ENCODE measurements around the gene EXOC4. TPM values are rescaled to one million over a fixed set of nuclear protein-coding genes. Genes with fewer than 3 reads are reported as not detected.

Gene EXOC4
- total RNA-seq, 2 donors from 2014 or later: 106 to 115 TPM

DNA sequence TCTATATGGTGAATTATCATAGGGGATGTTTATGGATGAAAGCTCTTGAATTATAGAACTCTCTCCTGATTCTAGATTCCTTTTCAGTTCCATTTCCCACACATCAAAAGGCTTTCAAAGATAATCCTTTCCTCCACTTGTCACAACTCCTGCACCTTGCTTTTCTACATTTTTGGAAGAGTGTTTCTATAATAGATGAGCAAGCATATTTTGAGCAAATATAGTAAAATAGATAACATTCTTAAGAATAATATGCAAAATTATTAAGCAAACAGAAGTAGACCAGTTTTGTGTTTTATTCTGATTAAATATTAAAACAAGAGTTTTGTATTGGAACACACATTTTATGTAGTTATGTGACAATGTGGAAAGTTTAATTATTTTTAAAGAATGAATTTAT lies 340.7 kb downstream of the EXOC4 start:
- H3K27ac Mint-ChIP-seq: no peak overlapping the region
- H3K9ac ChIP-seq (ENCODE audit: extremely low read depth, low read length, poor library complexity, severe bottlenecking): no peak overlapping the region
- H3K27me3 Mint-ChIP-seq (ENCODE audit: insufficient read depth): no peaks in the 10 kb centered on the region
- no peaks in the 10 kb centered on the region for H3K27me3 ChIP-seq (ENCODE audit: control insufficient read depth, insufficient read depth, low read length, poor library complexity, severe bottlenecking)
- no peaks in the 10 kb centered on the region for H3K9me3 Mint-ChIP-seq
- DNase-seq: no peak
- no peaks in the 10 kb centered on the region for H3K36me3 ChIP-seq (ENCODE audit: control insufficient read depth, insufficient read depth, low read length)
- H3K9me3 ChIP-seq (ENCODE audit: control insufficient read depth, low read length): no peaks in the 10 kb centered on the region
- no peaks in the 10 kb centered on the region for H3K36me3 Mint-ChIP-seq (ENCODE audit: low read depth)
- no peaks in the 10 kb centered on the region for H3K4me1 ChIP-seq (ENCODE audit: control insufficient read depth, insufficient read depth, low read length)
- TF ChIP-seq, protein P1, sequence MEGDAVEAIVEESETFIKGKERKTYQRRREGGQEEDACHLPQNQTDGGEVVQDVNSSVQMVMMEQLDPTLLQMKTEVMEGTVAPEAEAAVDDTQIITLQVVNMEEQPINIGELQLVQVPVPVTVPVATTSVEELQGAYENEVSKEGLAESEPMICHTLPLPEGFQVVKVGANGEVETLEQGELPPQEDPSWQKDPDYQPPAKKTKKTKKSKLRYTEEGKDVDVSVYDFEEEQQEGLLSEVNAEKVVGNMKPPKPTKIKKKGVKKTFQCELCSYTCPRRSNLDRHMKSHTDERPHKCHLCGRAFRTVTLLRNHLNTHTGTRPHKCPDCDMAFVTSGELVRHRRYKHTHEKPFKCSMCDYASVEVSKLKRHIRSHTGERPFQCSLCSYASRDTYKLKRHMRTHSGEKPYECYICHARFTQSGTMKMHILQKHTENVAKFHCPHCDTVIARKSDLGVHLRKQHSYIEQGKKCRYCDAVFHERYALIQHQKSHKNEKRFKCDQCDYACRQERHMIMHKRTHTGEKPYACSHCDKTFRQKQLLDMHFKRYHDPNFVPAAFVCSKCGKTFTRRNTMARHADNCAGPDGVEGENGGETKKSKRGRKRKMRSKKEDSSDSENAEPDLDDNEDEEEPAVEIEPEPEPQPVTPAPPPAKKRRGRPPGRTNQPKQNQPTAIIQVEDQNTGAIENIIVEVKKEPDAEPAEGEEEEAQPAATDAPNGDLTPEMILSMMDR (conservative IDR thresholded peaks at IDR 0.05): no peak
- no peak overlapping the region for H3K4me3 ChIP-seq (ENCODE audit: low read length)
- H3K4me1 Mint-ChIP-seq: peaks cover 4% of the 10 kb centered on the region
- H3K4me3 Mint-ChIP-seq: no peak overlapping the region
- no peak overlapping the region for H3K27ac ChIP-seq (ENCODE audit: low read depth, low read length)

DNA sequence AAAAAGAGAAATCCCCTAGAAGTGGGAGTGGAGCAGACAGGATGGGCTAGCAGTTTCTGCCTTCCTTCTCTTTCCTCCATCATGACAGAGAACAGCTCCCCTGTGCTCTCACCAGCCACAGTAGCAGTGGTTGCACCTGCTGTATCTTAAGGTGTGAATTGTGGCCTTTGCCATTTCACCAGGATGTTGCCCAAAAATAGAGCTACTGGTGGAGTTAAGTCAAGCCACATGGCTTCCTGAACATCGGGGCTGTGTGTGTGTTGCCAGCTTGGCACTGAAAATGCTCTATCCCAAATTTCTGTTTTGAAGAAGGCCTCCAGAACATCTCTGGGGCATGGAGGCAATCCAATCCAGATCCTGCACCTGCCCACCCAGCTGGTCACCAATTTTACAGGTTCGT lies 348.7 kb downstream of the EXOC4 start:
- H3K27me3 ChIP-seq (ENCODE audit: control insufficient read depth, insufficient read depth, low read length, poor library complexity, severe bottlenecking): no peaks in the 10 kb centered on the region
- no peak overlapping the region for H3K4me3 ChIP-seq (ENCODE audit: low read length)
- Mint-ChIP-seq H3K27ac (no peak overlapping the region), H3K9me3 (no peaks in the 10 kb centered on the region), H3K4me1 (peaks cover 4% of the 10 kb centered on the region), H3K4me3 (no peak overlapping the region), H3K36me3 (ENCODE audit: low read depth) (no peaks in the 10 kb centered on the region), H3K27me3 (ENCODE audit: insufficient read depth) (no peaks in the 10 kb centered on the region)
- H3K4me1 ChIP-seq (ENCODE audit: control insufficient read depth, insufficient read depth, low read length): no peaks in the 10 kb centered on the region
- H3K9me3 ChIP-seq (ENCODE audit: control insufficient read depth, low read length): no peaks in the 10 kb centered on the region
- no peaks in the 10 kb centered on the region for H3K36me3 ChIP-seq (ENCODE audit: control insufficient read depth, insufficient read depth, low read length)
- H3K27ac ChIP-seq (ENCODE audit: low read depth, low read length): no peak overlapping the region
- no peak overlapping the region for H3K9ac ChIP-seq (ENCODE audit: extremely low read depth, low read length, poor library complexity, severe bottlenecking)
- TF ChIP-seq, protein P1 (conservative IDR thresholded peaks at IDR 0.05): no peak
- WGBS, 2 experiments (ENCODE audit: insufficient coverage in 1 of 2, insufficient read length in 1 of 2): 88% methylated on average over 2 of the region's 2 CpGs; no CpG with 5 or more reads in 1 of the 2 experiments
- DNase-seq: no peak

DNA sequence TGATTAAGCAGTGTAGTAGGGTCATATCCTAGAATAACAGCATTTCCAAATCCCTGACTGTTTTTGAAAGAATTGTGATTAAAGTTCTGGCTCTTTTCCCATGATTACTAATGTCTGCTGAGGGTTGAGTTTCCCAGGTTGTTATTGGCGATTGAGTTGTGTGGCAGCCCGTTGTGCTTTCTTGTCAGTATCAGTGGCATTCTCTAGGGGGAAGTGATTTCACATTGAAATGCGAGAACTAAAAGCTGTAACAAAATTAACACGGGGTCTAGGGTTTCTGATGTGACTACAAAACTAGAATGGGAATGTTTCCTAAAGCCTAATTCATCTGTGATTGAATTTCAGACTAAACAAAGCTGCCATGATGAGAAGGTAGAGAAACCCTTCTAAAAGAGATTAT lies 349.4 kb downstream of the EXOC4 start:
- H3K9ac ChIP-seq (ENCODE audit: extremely low read depth, low read length, poor library complexity, severe bottlenecking): no peak overlapping the region
- no peaks in the 10 kb centered on the region for H3K9me3 ChIP-seq (ENCODE audit: control insufficient read depth, low read length)
- H3K36me3 ChIP-seq (ENCODE audit: control insufficient read depth, insufficient read depth, low read length): no peaks in the 10 kb centered on the region
- TF ChIP-seq, protein P1 (conservative IDR thresholded peaks at IDR 0.05): no peak
- no peak overlapping the region for H3K27ac ChIP-seq (ENCODE audit: low read depth, low read length)
- H3K4me1 ChIP-seq (ENCODE audit: control insufficient read depth, insufficient read depth, low read length): no peaks in the 10 kb centered on the region
- Mint-ChIP-seq H3K4me3 (no peak overlapping the region), H3K27me3 (ENCODE audit: insufficient read depth) (no peaks in the 10 kb centered on the region), H3K27ac (no peak overlapping the region), H3K36me3 (ENCODE audit: low read depth) (no peaks in the 10 kb centered on the region), H3K4me1 (peaks cover 4% of the 10 kb centered on the region), H3K9me3 (no peaks in the 10 kb centered on the region)
- H3K4me3 ChIP-seq (ENCODE audit: low read length): no peak overlapping the region
- WGBS, 2 experiments (ENCODE audit: insufficient coverage in 1 of 2, insufficient read length in 1 of 2): 82 to 83% methylated on average over 1 to 4 of the region's 4 CpGs
- H3K27me3 ChIP-seq (ENCODE audit: control insufficient read depth, insufficient read depth, low read length, poor library complexity, severe bottlenecking): no peaks in the 10 kb centered on the region
- no peak for DNase-seq
